A549 (cell line): Measurements from ENCODE around the gene PARD6A. TPM values are rescaled to one million over a fixed set of nuclear protein-coding genes. Genes with fewer than 3 reads are reported as not detected.
"Not testable (repeated sequence)": the region's sequence is repeated elsewhere in the genome, so short reads cannot be mapped to it uniquely, and the experiment has no call there.

ENCODE experiments used
- ATAC-seq, 2 experiments: fragments of 200-7000 bp in 1 of 2; fragments of >200 bp in 1 of 2; cut with Nextera tagmentation in 1 of 2; cut with Tn5 transposase in 1 of 2; 3 replicates each; pipeline versions ENCODE4 v1.8.0 to v1.9.1; 2018 to 2020; ENCODE audit warnings: mild to moderate bottlenecking in 1 of 2, moderate library complexity in 1 of 2
- CTCF ChIA-PET: fragments of 300-600 bp; sonication (Branson Sonifier 250); formaldehyde crosslinking; extraction: SDS; loops from one replicate; lab custom pipeline; 2021; ENCODE audit warnings: antibody characterized with exemption, inconsistent platforms; lab: Yijun Ruan, JAX
- POLR2A ChIA-PET: fragments of 350-600 bp; formaldehyde crosslinking; extraction: SDS; loops from one replicate; lab custom pipeline; 2021; ENCODE audit warnings: antibody characterized with exemption, inconsistent platforms; lab: Yijun Ruan, JAX
- DNase-seq, 2 experiments: peaks; one replicate each; pipeline versions ENCODE4 v3.0.0 to v3.0.0-alpha.2; 2011 to 2016; ENCODE audit warnings: low read depth in 1 of 2, low spot score in 1 of 2
- FAIRE-seq: peaks from 2 replicates; lab custom pipeline; 2011; peaks lifted over from hg19 to GRCh38; lab: Jason Lieb, UNC
- H3K27ac ChIP-seq, 2 experiments: fragments of >200 bp; sonication (Bioruptor Twin); formaldehyde crosslinking; 3 replicates each; pipeline ENCODE4 v1.5.1; 2016 to 2017
- H3K4me1 ChIP-seq: fragments of >200 bp; sonication (Bioruptor Twin); formaldehyde crosslinking; 3 replicates; pipeline ENCODE4 v1.6.1; 2016
- H3K4me2 ChIP-seq: fragments of >200 bp; sonication (Bioruptor Twin); formaldehyde crosslinking; 3 replicates; pipeline ENCODE4 v1.6.1; 2016
- H3K4me3 ChIP-seq: fragments of >200 bp; sonication (Bioruptor Twin); formaldehyde crosslinking; 3 replicates; pipeline ENCODE4 v1.5.1; 2016
- H3K9me3 ChIP-seq: fragments of >200 bp; sonication (Bioruptor Twin); formaldehyde crosslinking; 3 replicates; pipeline ENCODE4 v1.6.1; 2016
- BHLHE40 ChIP-seq: IDR thresholded peaks from 2 replicates; pipeline ENCODE4 v1.6.1; 2012; ENCODE audit warnings: low read depth, low read length, inconsistent platforms
- CBX8 ChIP-seq: fragments of 200-600 bp; sonication (generic); IDR thresholded peaks from 2 replicates; pipeline ENCODE4 v1.6.1; 2016
- CTCF ChIP-seq: fragments of >200 bp; sonication (Bioruptor Twin); formaldehyde crosslinking; IDR thresholded peaks from 3 replicates; pipeline ENCODE4 v1.5.1; 2016
- EHMT2 ChIP-seq: fragments of 200-600 bp; sonication (generic); IDR thresholded peaks from 2 replicates; pipeline ENCODE4 v1.6.1; 2016; ENCODE audit warnings: antibody characterized with exemption, low read depth, mild to moderate bottlenecking, moderate library complexity
- EP300 ChIP-seq, 2 experiments: fragments of >200 bp; sonication (Bioruptor Twin); formaldehyde crosslinking; IDR thresholded peaks; 2 replicates in 1 of 2; 3 replicates in 1 of 2; pipeline ENCODE4 v1.6.1; 2016 to 2017
- ESRRA ChIP-seq: fragments of 150-350 bp; IDR thresholded peaks from 2 replicates; pipeline ENCODE4 v1.6.1; 2014; ENCODE audit warnings: mild to moderate bottlenecking, low read length, borderline replicate concordance
- HMGXB4 ChIP-seq: fragments of 250-450 bp; sonication (Bioruptor Pico); IDR thresholded peaks from 2 replicates; pipeline ENCODE4 v1.5.0; 2021; ENCODE audit warnings: mild to moderate bottlenecking, moderate library complexity, borderline replicate concordance
- HOXB13 ChIP-seq: fragments of 250-450 bp; sonication (Bioruptor Pico); IDR thresholded peaks from 2 replicates; pipeline ENCODE4 v1.5.0; 2020; ENCODE audit warnings: low read depth, mild to moderate bottlenecking, moderate library complexity
- HOXB5 ChIP-seq: fragments of 250-450 bp; sonication (Bioruptor Pico); IDR thresholded peaks from 2 replicates; pipeline ENCODE4 v1.5.0; 2020; ENCODE audit warnings: mild to moderate bottlenecking, moderate library complexity
- KDM1A ChIP-seq: fragments of 200-600 bp; sonication (generic); IDR thresholded peaks from 2 replicates; pipeline ENCODE4 v1.6.1; 2016; ENCODE audit warnings: low read depth, mild to moderate bottlenecking
- MAZ ChIP-seq: fragments of 150-350 bp; IDR thresholded peaks from 2 replicates; pipeline ENCODE4 v1.6.1; 2014; ENCODE audit warnings: antibody characterized with exemption, low read depth, low read length, borderline replicate concordance
- MYC ChIP-seq: IDR thresholded peaks from 2 replicates; pipeline ENCODE4 v1.6.1; 2012; ENCODE audit warnings: mild to moderate bottlenecking, inconsistent platforms, low read length, improper control_type of control experiment, borderline replicate concordance
- NR3C1 ChIP-seq: fragments of >200 bp; sonication (Bioruptor Twin); formaldehyde crosslinking; IDR thresholded peaks from 3 replicates; pipeline ENCODE4 v1.6.1; 2017
- PBX3 ChIP-seq: IDR thresholded peaks from 2 replicates; pipeline ENCODE4 v1.6.1; 2012
- PHF8 ChIP-seq: fragments of 200-600 bp; sonication (generic); IDR thresholded peaks from 2 replicates; pipeline ENCODE4 v1.6.1; 2016; ENCODE audit warnings: low read depth, mild to moderate bottlenecking, antibody characterized with exemption, moderate library complexity, borderline replicate concordance
- POLR2A ChIP-seq: IDR thresholded peaks from 2 replicates; pipeline ENCODE4 v1.6.1; 2012; ENCODE audit warnings: mild to moderate bottlenecking, low read length
- POLR2AphosphoS2 ChIP-seq: conservative IDR thresholded peaks from 2 replicates; pipeline ENCODE4 v1.6.1; 2012; ENCODE audit warnings: low read length, improper control_type of control experiment, inconsistent platforms
- RAD21 ChIP-seq, 2 experiments: fragments of >200 bp in 1 of 2; sonication (Bioruptor Twin) in 1 of 2; formaldehyde crosslinking in 1 of 2; IDR thresholded peaks in 1 of 2; conservative IDR thresholded peaks in 1 of 2; 2 replicates in 1 of 2; 3 replicates in 1 of 2; pipeline ENCODE4 v1.6.1; 2012 to 2018; ENCODE audit warnings: inconsistent platforms in 1 of 2
- SMC3 ChIP-seq: fragments of >200 bp; sonication (Bioruptor Twin); formaldehyde crosslinking; IDR thresholded peaks from 3 replicates; pipeline ENCODE4 v1.6.1; 2018; ENCODE audit warnings: inconsistent platforms
- ZFP36 ChIP-seq: fragments of 450-650 bp; IDR thresholded peaks from 2 replicates; pipeline ENCODE4 v1.6.1; 2014; ENCODE audit warnings: borderline replicate concordance; ENCODE audit not compliant: partially characterized antibody
- ZNF302 ChIP-seq: fragments of 250-450 bp; sonication (Bioruptor Pico); IDR thresholded peaks from 2 replicates; pipeline ENCODE4 v1.9.0; 2021; ENCODE audit warnings: inconsistent platforms, mild to moderate bottlenecking, moderate library complexity
- WGBS: methylation state at CpG from one replicate; pipeline ENCODE4 v1.1.6; 2017; ENCODE audit errors: missing lambda C conversion rate; 5-methylcytosine and 5-hydroxymethylcytosine counted together
- polyA plus RNA-seq, 4 experiments: library from polyadenylated mRNA; depleted of rRNA in 3 of 4; stranded (reverse); fragments of >200 nt; fragmentation: RNase III in 1 of 4; extraction: RNeasy Plus Mini Kit Qiagen cat#74134 plus additional on column Dnase treatment in 1 of 4; gene quantifications; 2 replicates in 3 of 4; 3 replicates in 1 of 4; pipeline ENCODE4 v1.2.3, GENCODE V29; 2011 to 2017
- TF ChIP-seq, protein P1 (sequence below): fragments of >200 bp; sonication (Bioruptor Twin); formaldehyde crosslinking; IDR thresholded peaks from 2 replicates; pipeline ENCODE4 v1.6.1; 2016

The PARD6A gene
- polyA plus RNA-seq, 2 of the 4 experiments (the other 2 are of a cell fraction), result 1.4 to 1.7 TPM

GRCh38 chr16:67685388-67686112 lies 24.8 kb downstream of the PARD6A start:
- Histone ChIP-seq H3K4me1 (no peaks in the 10 kb centered on the region), H3K9me3 (no peaks in the 10 kb centered on the region), H3K27ac (no peak overlapping the region), H3K4me3 (no peak overlapping the region), H3K4me2 (no peak overlapping the region)
- TF ChIP-seq BHLHE40 (no peak), NR3C1 (no peak), SMC3 (no peak), ZFP36 (no peak), ESRRA (no peak)
- ChIA-PET CTCF (interaction anchor here (1.2 to 5.0 kb wide), 2 partner anchors 12 to 13 kb away, joined by 4 to 36 read pairs; no protein-coding TSS in a partner anchor), POLR2A (no interaction called here)
- FAIRE-seq, result no peak
- ATAC-seq, result no peak
- WGBS, result 89% methylated on average over 17 of the region's 17 CpGs
- DNase-seq, result no peak

DNA sequence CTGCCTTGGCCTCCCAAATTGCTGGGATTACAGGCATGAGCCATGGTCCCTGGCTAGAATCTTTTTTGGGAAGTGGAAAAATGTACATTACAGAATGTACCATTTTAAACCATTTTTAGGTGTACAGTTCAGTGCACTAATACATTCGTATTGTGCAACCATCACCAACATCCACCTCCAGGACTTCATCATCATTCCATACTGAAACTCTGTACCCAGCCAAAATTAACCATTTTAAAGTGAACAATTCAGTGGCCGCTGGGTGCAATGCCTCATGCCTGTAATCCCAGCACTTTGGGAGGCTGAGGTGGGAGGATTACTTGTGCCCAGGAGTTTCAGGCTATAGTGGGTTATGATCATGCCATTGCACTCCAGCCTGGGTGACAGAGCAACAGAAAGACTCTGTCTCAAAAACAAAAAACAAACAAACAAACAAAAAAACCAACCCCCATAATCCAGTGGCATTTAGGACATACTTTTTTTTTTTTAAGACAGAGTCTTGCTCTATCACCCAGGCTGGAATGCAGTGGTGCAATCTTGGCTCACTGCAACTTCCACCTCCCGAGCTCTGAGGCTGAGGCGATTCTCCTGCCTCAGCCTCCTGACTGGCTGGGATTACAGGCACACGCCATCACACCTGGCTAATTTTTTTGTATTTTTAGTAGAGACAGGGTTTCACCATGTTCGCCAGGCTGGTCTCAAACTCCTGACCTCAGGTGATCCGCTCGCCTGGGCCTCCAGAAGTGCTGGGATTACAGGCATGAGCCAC lies 32.9 kb downstream of the PARD6A start:
- FAIRE-seq, H3K4me3 ChIP-seq, DNase-seq, H3K9me3 ChIP-seq, H3K4me1 ChIP-seq, H3K27ac ChIP-seq, H3K4me2 ChIP-seq, ATAC-seq, POLR2A ChIA-PET: not testable (repeated sequence)
- WGBS, result 93% methylated on average over 8 of the region's 8 CpGs
- CTCF ChIA-PET, result interaction anchor here (0.6 kb wide), 1 partner anchor 863 kb away, joined by 4 read pairs; the partner anchor contains the start of gene NAE1

DNA sequence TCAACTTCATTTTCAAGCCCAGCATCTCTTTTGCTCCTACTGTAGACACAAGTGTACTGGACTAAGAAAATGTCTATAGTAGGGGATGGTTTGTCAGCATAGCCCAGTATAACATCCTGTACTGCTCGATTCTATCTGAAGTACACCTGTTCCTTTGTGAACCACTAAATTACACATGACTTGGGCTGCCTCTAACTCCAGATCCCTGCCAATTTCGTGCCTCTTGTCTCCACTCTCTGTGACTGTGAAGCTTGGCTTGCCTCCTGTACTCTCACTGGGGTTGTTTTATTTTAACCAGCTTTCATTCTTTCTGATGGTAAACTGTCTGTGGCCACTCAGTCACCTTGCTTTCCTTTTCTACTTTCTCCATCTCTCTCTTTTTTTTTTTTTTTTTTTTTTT lies 33.9 kb downstream of the PARD6A start:
- POLR2A ChIA-PET, result no interaction called here
- peaks cover 8% of the 10 kb centered on the region for H3K9me3 ChIP-seq
- H3K4me1 ChIP-seq, result no peaks in the 10 kb centered on the region
- ATAC-seq (no peak), DNase-seq (no peak), FAIRE-seq (no peak)
- CTCF ChIA-PET, result interaction anchor here (0.6 to 1.0 kb wide), 4 partner anchors 16 to 221 kb away, joined by 3 to 5 read pairs (median 4); no protein-coding TSS in a partner anchor
- no peak overlapping the region for H3K4me3 ChIP-seq
- TF ChIP-seq, protein P1, sequence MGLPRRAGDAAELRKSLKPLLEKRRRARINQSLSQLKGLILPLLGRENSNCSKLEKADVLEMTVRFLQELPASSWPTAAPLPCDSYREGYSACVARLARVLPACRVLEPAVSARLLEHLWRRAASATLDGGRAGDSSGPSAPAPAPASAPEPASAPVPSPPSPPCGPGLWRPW, result no peak
- no peak for TF ChIP-seq HMGXB4
- TF ChIP-seq BHLHE40, result no peak
- TF ChIP-seq ZNF302 (CRISPR knock-in tag), result no peak
- TF ChIP-seq MYC, result no peak
- no peak for TF ChIP-seq EP300 (IDR thresholded peaks at IDR 0.05)
- TF ChIP-seq HOXB13 (CRISPR knock-in tag), result no peak
- no peak for TF ChIP-seq POLR2AphosphoS2
- no peak for TF ChIP-seq EHMT2
- no peak for TF ChIP-seq MAZ
- no peak for TF ChIP-seq POLR2A
- TF ChIP-seq PBX3, result no peak
- no peak for TF ChIP-seq HOXB5 (CRISPR knock-in tag)
- no peak for TF ChIP-seq PHF8
- no peak for TF ChIP-seq CBX8
- no peak for TF ChIP-seq KDM1A
- no peak for TF ChIP-seq ESRRA
- TF ChIP-seq RAD21 (conservative IDR thresholded peaks at IDR 0.05 in 1 of 2, IDR thresholded peaks at IDR 0.05 in 1 of 2), result no peak
- no peak for TF ChIP-seq CTCF
- no peak overlapping the region for H3K27ac ChIP-seq
- no peak overlapping the region for H3K4me2 ChIP-seq
- WGBS, result 74% methylated on average over 2 of the region's 2 CpGs
